AG09309 (cell line): ENCODE data around the gene CDH13.

Experiments
- DNase-seq: peaks from one replicate; pipeline ENCODE4 v3.0.0-alpha.2; 2010; ENCODE audit warnings: low read depth
- H3K4me3 ChIP-seq: 2 replicates; pipeline ENCODE4 v1.5.1; 2011; ENCODE audit warnings: mild to moderate bottlenecking, low read depth, low read length, moderate library complexity; ENCODE audit not compliant: control insufficient read depth
- TF ChIP-seq, protein P1 (sequence below): IDR thresholded peaks from 2 replicates; pipeline ENCODE4 v1.5.1; 2011; ENCODE audit warnings: mild to moderate bottlenecking, low read depth, low read length, inconsistent platforms; ENCODE audit not compliant: insufficient read depth, control insufficient read depth; ENCODE audit errors: missing control alignments

Gene CDH13

DNA sequence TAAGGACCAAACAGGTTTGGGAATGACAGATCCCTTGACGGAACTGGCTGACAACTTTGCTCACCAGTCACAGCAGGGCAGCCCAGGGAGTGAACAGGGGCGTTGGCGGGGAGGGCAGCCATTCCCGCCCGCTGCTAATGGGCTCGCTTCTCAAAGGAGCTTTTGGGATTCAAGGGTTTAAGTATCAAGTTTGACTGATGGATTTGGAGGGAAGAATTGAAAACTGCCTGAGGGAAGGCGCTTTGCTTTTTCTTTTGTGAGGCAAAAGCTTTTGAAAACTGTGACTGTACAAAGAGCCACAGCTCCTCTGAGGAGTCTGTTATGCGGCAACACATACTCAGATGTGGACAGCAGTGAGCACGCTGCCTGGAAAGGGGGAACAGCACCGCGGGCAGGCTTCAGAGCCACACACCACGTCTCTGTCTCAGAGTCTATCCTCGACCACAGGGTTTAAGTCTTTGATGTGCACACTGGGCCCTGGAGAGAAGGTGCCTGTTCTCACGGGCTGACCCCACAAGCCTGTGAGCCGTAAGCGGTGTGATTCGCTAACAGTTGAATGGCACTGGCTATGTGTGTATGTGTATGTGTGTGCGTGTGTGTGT is 1101.1 kb downstream of the CDH13 start:
- no peak for DNase-seq
- TF ChIP-seq, protein P1, sequence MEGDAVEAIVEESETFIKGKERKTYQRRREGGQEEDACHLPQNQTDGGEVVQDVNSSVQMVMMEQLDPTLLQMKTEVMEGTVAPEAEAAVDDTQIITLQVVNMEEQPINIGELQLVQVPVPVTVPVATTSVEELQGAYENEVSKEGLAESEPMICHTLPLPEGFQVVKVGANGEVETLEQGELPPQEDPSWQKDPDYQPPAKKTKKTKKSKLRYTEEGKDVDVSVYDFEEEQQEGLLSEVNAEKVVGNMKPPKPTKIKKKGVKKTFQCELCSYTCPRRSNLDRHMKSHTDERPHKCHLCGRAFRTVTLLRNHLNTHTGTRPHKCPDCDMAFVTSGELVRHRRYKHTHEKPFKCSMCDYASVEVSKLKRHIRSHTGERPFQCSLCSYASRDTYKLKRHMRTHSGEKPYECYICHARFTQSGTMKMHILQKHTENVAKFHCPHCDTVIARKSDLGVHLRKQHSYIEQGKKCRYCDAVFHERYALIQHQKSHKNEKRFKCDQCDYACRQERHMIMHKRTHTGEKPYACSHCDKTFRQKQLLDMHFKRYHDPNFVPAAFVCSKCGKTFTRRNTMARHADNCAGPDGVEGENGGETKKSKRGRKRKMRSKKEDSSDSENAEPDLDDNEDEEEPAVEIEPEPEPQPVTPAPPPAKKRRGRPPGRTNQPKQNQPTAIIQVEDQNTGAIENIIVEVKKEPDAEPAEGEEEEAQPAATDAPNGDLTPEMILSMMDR: no peak
- no peak overlapping the region for H3K4me3 ChIP-seq

DNA sequence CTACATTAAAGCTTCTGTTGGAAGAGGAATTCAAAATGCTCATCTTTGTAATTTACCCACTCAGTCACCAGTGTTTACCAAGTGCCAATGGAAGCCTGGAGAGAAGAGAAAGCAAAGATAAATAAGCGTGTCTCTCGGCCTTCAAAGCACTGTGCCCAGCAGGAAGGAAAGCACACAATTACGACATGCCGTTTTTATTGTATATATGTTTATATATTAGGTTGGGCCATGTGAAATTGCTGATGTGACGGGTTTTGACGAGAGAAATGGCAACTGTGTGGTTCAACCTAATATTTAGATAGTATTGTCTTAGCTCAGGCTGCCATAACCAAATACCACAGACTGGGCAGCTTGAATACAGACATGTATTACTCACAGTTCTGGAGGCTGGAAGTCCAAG is 1101.7 kb downstream of the CDH13 start:
- no peak overlapping the region for H3K4me3 ChIP-seq
- no peak for DNase-seq
- TF ChIP-seq, protein P1: no peak

DNA sequence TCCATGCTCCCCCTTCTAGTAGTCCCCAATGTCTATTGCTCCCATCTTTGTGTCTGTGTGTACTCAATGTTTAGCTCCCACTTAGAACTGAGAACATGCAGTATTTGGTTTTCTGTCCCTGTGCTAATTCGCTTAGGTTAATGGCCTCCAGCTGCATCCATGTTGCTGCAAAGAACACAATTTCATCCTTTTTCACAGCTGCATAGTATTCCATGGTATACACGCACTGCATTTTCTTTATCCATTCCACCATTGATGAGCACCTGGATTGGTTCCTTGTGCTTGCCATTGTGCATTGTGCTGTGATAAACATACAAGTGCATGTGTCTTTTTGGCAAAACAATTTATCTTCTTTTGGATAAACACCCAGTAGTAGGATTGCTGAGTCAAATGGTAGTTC is 1104.0 kb downstream of the CDH13 start:
- TF ChIP-seq, protein P1: no peak
- no peak overlapping the region for H3K4me3 ChIP-seq
- DNase-seq: no peak

DNA sequence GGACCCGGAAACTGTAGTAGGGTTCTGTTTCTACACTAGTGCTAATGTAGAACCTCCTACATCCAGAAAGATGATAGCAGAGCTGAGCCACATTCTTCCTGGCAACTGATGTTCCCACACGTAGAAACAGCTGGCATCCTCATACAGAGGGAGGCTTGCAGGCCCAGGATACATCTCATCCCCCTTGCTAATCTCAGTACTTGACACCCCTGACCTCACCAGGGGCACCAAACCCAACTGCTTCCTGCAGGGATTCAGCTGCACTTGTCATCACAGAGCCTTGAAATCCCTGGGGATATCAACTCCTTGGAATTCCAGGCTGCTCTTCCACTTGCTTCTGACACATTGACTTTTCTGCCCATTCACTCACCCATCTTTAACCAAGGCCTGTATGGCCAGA is 1105.8 kb downstream of the CDH13 start:
- TF ChIP-seq, protein P1: no peak
- DNase-seq: no peak
- H3K4me3 ChIP-seq: no peak overlapping the region

DNA sequence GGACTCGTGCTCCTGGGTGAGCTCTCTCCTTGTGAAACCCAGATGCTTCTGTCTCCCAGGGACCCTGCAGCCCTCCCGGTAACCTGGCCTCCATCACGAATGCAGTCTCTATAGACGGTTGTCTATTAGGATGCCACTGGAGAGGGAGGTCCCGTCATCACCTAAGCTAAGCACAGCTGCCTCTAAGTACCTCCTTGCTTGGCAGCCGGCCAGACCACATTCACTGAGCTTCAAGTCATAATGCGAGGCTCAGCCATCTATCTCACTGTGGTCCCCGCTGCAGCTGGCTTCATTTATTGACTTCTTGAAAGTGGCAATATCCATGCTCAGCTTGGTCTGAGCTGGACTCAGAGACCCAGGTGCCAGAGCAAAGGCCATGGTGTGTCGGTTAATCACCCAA is 1106.5 kb downstream of the CDH13 start:
- TF ChIP-seq, protein P1: no peak
- H3K4me3 ChIP-seq: no peak overlapping the region
- DNase-seq: no peak

DNA sequence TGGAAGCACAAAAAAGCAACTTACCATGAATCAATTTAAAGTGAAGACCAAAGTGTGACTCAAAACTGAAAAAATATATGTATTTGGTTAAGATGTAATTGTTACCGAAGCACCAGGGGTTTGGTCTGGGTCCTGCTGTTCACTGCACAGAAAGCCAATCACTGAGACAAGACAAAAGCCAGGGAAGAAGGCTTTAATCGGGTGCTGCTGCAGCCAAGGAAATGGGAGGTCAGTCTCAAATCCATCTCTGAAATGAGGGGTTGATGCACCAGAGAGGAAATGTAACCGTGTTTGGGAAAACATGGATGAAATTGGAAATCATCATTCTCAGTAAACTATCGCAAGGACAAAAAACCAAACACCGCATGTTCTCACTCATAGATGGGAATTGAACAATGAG is 1107.4 kb downstream of the CDH13 start:
- TF ChIP-seq, protein P1: no peak
- no peak overlapping the region for H3K4me3 ChIP-seq
- no peak for DNase-seq
